Kidney (tissue), 14 donors: Measurements from ENCODE around the gene AGBL1. TPM values are rescaled to one million over a fixed set of nuclear protein-coding genes. Genes with fewer than 3 reads are reported as not detected.

Experiments
- DNase-seq, 5 donors: peaks; one replicate each; pipeline ENCODE4 v3.0.0-alpha.2; 2013 to 2020
- FAIRE-seq: peaks from 2 replicates; lab custom pipeline; 2012; peaks lifted over from hg19 to GRCh38; lab: Jason Lieb, UNC
- H3K27ac ChIP-seq, 2 donors: one replicate each; pipeline ENCODE4 v1.7.0; 2013; ENCODE audit warnings: low read depth in 2 of 2, low read length in 2 of 2, inconsistent platforms in 1 of 2
- H3K27me3 ChIP-seq: one replicate; pipeline ENCODE4 v1.7.1; 2013; ENCODE audit warnings: low read length, inconsistent platforms; ENCODE audit not compliant: control insufficient read depth, insufficient read depth
- H3K36me3 ChIP-seq, 3 donors: one replicate each; pipeline versions ENCODE4 v1.7.0 to v1.7.1; 2013; ENCODE audit warnings: low read length in 3 of 3, control low read depth in 1 of 3, inconsistent platforms in 1 of 3; ENCODE audit not compliant: insufficient read depth in 3 of 3, control insufficient read depth in 2 of 3
- H3K4me1 ChIP-seq, 3 donors: one replicate each; pipeline versions ENCODE4 v1.7.0 to v1.7.1; 2013; ENCODE audit warnings: low read length in 3 of 3, inconsistent platforms in 1 of 3, low read depth in 1 of 3; ENCODE audit not compliant: control insufficient read depth in 2 of 3, insufficient read depth in 2 of 3
- H3K4me3 ChIP-seq, 3 donors: one replicate each; pipeline versions ENCODE4 v1.7.0 to v1.8.1; 2013; ENCODE audit warnings: low read length in 3 of 3, control low read depth in 1 of 3, inconsistent platforms in 1 of 3
- H3K9ac ChIP-seq, 3 donors: one replicate each; pipeline versions ENCODE4 v1.7.0 to v1.7.1; 2013; ENCODE audit warnings: low read length in 3 of 3, control low read depth in 1 of 3, inconsistent platforms in 1 of 3
- H3K9me3 ChIP-seq, 3 donors: one replicate each; pipeline versions ENCODE4 v1.7.0 to v1.7.1; 2013; ENCODE audit warnings: low read length in 3 of 3, control low read depth in 1 of 3, inconsistent platforms in 1 of 3; ENCODE audit not compliant: control insufficient read depth in 2 of 3, insufficient read depth in 1 of 3
- intact Hi-C: fragments of 100-400 bp; cut with DNase I; formaldehyde crosslinking; loops from one replicate; pipeline ENCODE4 v1.11.1; 2022
- polyA plus RNA-seq: library from polyadenylated mRNA; stranded (reverse); fragments of 350-450 nt; fragmentation: Illumina TruSeq; extraction: RNeasy Lipid Tissue Mini Kit (QIAGEN cat#74804); gene quantifications from one replicate; pipeline ENCODE4 v1.2.3, GENCODE V29; 2014; ENCODE audit warnings: low read depth, low replicate concordance; ENCODE audit not compliant: insufficient read depth
- total RNA-seq: library from RNA; stranded (reverse); fragmentation: NEBNext Ultra II Directional; extraction: Animal tissue kit (Norgen Biotek cat#: 25700); gene quantifications from one replicate; pipeline ENCODE4 v1.2.1, GENCODE V29; 2021
- TF ChIP-seq, protein P1 (sequence below): IDR thresholded peaks from 3 replicates; pipeline ENCODE4 v1.5.1; 2012; ENCODE audit warnings: mild to moderate bottlenecking, moderate library complexity, borderline replicate concordance; ENCODE audit not compliant: insufficient read depth; ENCODE audit errors: extremely low read depth
- donor health status: control.
- donor health status: control.
- donor health status: control.
- donor health status: control.
- donor health status: control.
- donor health status: DM: yes; HTN: yes; CAD: no.
- donor health status: Normal renal cell carcinoma (clear cell type).

The AGBL1 gene
- total and polyA plus RNA-seq, 2 donors from 2014 or later = not detected

- DNase-seq (no peak), FAIRE-seq (no peak)
- H3K36me3 ChIP-seq = no peaks in the 10 kb centered on the region
- intact Hi-C loops = no loop called here
- TF ChIP-seq, protein P1, sequence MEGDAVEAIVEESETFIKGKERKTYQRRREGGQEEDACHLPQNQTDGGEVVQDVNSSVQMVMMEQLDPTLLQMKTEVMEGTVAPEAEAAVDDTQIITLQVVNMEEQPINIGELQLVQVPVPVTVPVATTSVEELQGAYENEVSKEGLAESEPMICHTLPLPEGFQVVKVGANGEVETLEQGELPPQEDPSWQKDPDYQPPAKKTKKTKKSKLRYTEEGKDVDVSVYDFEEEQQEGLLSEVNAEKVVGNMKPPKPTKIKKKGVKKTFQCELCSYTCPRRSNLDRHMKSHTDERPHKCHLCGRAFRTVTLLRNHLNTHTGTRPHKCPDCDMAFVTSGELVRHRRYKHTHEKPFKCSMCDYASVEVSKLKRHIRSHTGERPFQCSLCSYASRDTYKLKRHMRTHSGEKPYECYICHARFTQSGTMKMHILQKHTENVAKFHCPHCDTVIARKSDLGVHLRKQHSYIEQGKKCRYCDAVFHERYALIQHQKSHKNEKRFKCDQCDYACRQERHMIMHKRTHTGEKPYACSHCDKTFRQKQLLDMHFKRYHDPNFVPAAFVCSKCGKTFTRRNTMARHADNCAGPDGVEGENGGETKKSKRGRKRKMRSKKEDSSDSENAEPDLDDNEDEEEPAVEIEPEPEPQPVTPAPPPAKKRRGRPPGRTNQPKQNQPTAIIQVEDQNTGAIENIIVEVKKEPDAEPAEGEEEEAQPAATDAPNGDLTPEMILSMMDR = no peak
- H3K4me1 ChIP-seq = no peaks in the 10 kb centered on the region
- no peaks in the 10 kb centered on the region for H3K9me3 ChIP-seq
- H3K9ac ChIP-seq = no peak overlapping the region
- H3K27me3 ChIP-seq = no peaks in the 10 kb centered on the region
- no peak overlapping the region for H3K27ac ChIP-seq
- H3K4me3 ChIP-seq = no peak overlapping the region
Measured at GRCh38 chr15:86653344-86654197, 573.9 kb downstream of the AGBL1 start.

DNA sequence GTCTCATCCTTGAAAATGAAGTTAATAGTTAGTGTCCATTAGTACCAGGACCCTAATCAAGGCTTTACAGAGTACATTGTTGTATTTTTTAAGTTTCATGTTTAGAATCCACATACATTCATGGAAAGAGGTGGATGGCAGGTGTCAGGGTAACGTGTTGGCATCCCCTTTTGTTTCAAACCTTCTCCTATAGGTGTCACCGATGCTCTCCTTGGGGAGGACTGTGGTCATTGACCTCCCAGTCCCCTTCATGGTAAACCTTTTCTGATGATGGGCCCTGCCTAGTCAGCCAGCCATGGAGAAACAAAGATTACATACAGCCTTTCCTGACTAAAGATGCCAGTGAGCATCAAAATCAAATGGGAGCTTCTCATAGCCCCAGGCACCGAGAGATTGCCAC, 574.8 kb downstream of the AGBL1 start:
- no peak overlapping the region for H3K27ac ChIP-seq
- no peaks in the 10 kb centered on the region for H3K36me3 ChIP-seq
- no peaks in the 10 kb centered on the region for H3K9me3 ChIP-seq
- no peaks in the 10 kb centered on the region for H3K27me3 ChIP-seq
- H3K9ac ChIP-seq = no peak overlapping the region
- no peak for FAIRE-seq
- DNase-seq = no peak
- no peak overlapping the region for H3K4me3 ChIP-seq
- H3K4me1 ChIP-seq = no peaks in the 10 kb centered on the region
- TF ChIP-seq, protein P1 = no peak
- intact Hi-C loops = no loop called here

DNA sequence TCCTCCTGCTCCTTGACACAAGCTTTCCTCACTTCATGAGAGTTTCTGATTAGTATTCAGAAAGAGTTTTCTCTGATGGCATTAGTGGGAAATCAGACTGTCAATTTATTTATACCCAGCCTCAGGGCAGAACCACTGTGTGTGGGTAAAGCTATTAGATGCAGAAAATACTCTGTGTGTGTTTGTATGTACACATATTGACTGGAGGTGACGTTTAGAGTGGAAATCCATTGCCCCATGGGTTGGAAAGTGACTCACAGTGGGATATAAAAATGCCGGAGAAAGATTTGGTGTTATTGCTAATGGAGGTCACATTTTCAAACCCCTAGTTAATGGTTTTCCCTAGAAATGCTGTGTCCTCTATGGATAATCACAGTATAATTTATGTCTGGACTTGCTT, 577.6 kb downstream of the AGBL1 start:
- Histone ChIP-seq H3K9me3 (no peaks in the 10 kb centered on the region), H3K36me3 (no peaks in the 10 kb centered on the region), H3K4me3 (no peak overlapping the region), H3K4me1 (no peaks in the 10 kb centered on the region), H3K9ac (no peak overlapping the region), H3K27ac (no peak overlapping the region), H3K27me3 (no peaks in the 10 kb centered on the region)
- FAIRE-seq = no peak
- TF ChIP-seq, protein P1 = no peak
- DNase-seq = no peak
- intact Hi-C loops = no loop called here
